Osteoblast (primary cell): Measurements from ENCODE around the gene CELF4. TPM values are rescaled to one million over a fixed set of nuclear protein-coding genes. Genes with fewer than 3 reads are reported as not detected.

Source experiments
- DNase-seq: peaks from one replicate; pipeline ENCODE4 v3.0.0; 2011; ENCODE audit warnings: low spot score, mixed read lengths; ENCODE audit not compliant: insufficient read length; ENCODE audit errors: missing footprints
- H2AFZ ChIP-seq: 2 replicates; pipeline ENCODE4 v1.6.0; 2011; ENCODE audit warnings: mild to moderate bottlenecking, low read length
- H3K27ac ChIP-seq: 2 replicates; pipeline ENCODE4 v1.5.1; 2011; ENCODE audit warnings: mild to moderate bottlenecking, low read depth, low read length, moderate library complexity
- H3K27me3 ChIP-seq: 2 replicates; pipeline ENCODE4 v1.6.0; 2012; ENCODE audit warnings: mild to moderate bottlenecking, control low read depth, inconsistent platforms, low read length, moderate library complexity; ENCODE audit not compliant: insufficient read depth
- H3K36me3 ChIP-seq: 2 replicates; pipeline ENCODE4 v1.5.1; 2011; ENCODE audit warnings: mild to moderate bottlenecking, low read length, control low read depth, moderate library complexity; ENCODE audit not compliant: insufficient read depth
- H3K4me1 ChIP-seq: 2 replicates; pipeline ENCODE4 v1.5.1; 2011; ENCODE audit warnings: mild to moderate bottlenecking, low read length, control low read depth, moderate library complexity; ENCODE audit not compliant: insufficient read depth
- H3K4me2 ChIP-seq: 2 replicates; pipeline ENCODE4 v1.6.0; 2011; ENCODE audit warnings: mild to moderate bottlenecking, low read length; ENCODE audit not compliant: insufficient read depth
- H3K4me3 ChIP-seq: fragments of 200-600 bp; sonication (generic); 3 replicates; pipeline ENCODE4 v1.5.1; 2012; ENCODE audit warnings: mild to moderate bottlenecking, low read length, inconsistent platforms; ENCODE audit not compliant: insufficient read depth
- H3K79me2 ChIP-seq: 2 replicates; pipeline ENCODE4 v1.6.0; 2012; ENCODE audit warnings: mild to moderate bottlenecking, low read length, control low read depth, inconsistent platforms; ENCODE audit not compliant: insufficient read depth
- H3K9me3 ChIP-seq: 2 replicates; pipeline ENCODE4 v1.5.1; 2011; ENCODE audit warnings: low read depth, low read length, control low read depth
- H4K20me1 ChIP-seq: 2 replicates; pipeline ENCODE4 v1.6.0; 2012; ENCODE audit warnings: mild to moderate bottlenecking, low read length, control low read depth; ENCODE audit not compliant: insufficient read depth
- CTCF ChIP-seq: IDR thresholded peaks from 2 replicates; pipeline ENCODE4 v1.5.1; 2011; ENCODE audit warnings: mild to moderate bottlenecking, low read depth, low read length, moderate library complexity; ENCODE audit errors: extremely low read depth
- total RNA-seq: library from RNA; depleted of rRNA; stranded (reverse); fragments of >200 nt; gene quantifications from 2 replicates; pipeline ENCODE4 v1.2.3, GENCODE V29; 2012

CELF4 gene
- total RNA-seq, 1 donor: not detected

- H3K27ac ChIP-seq: no peak overlapping the region
- no peaks in the 10 kb centered on the region for H3K9me3 ChIP-seq
- H3K79me2 ChIP-seq: no peaks in the 10 kb centered on the region
- H3K4me2 ChIP-seq: no peak overlapping the region
- peaks cover 5% of the 10 kb centered on the region for H3K27me3 ChIP-seq
- no peak overlapping the region for H3K4me3 ChIP-seq
- H3K36me3 ChIP-seq: no peaks in the 10 kb centered on the region
- DNase-seq: peak; percentile 41
- H2AFZ ChIP-seq: no peak overlapping the region
- no peak for TF ChIP-seq CTCF
- no peaks in the 10 kb centered on the region for H4K20me1 ChIP-seq
- no peaks in the 10 kb centered on the region for H3K4me1 ChIP-seq
These were observed 145.7 kb downstream of the CELF4 start for GRCh38 chr18:37419866-37420265.

- Histone ChIP-seq H3K27me3 (peaks cover 5% of the 10 kb centered on the region), H3K36me3 (no peaks in the 10 kb centered on the region), H3K4me2 (no peak overlapping the region), H3K4me3 (no peak overlapping the region), H3K79me2 (no peaks in the 10 kb centered on the region), H3K9me3 (no peaks in the 10 kb centered on the region), H3K27ac (no peak overlapping the region), H2AFZ (no peak overlapping the region), H3K4me1 (no peaks in the 10 kb centered on the region), H4K20me1 (no peaks in the 10 kb centered on the region)
- TF ChIP-seq CTCF: no peak
- peak; percentile 77 for DNase-seq
These were observed 146.3 kb downstream of the CELF4 start for GRCh38 chr18:37419315-37419714.

- Histone ChIP-seq H3K79me2 (no peaks in the 10 kb centered on the region), H3K4me1 (no peaks in the 10 kb centered on the region), H3K9me3 (no peaks in the 10 kb centered on the region), H4K20me1 (no peaks in the 10 kb centered on the region), H2AFZ (no peak overlapping the region), H3K36me3 (no peaks in the 10 kb centered on the region), H3K27ac (no peak overlapping the region), H3K4me2 (no peak overlapping the region), H3K4me3 (no peak overlapping the region), H3K27me3 (peaks cover 5% of the 10 kb centered on the region)
- TF ChIP-seq CTCF: no peak
- peak; percentile 34 for DNase-seq
These were observed 150.8 kb downstream of the CELF4 start for GRCh38 chr18:37414816-37415215.

GRCh38 chr18:37412829-37413228 is 152.8 kb downstream of the CELF4 start:
- Histone ChIP-seq H3K9me3 (no peaks in the 10 kb centered on the region), H3K4me1 (no peaks in the 10 kb centered on the region), H4K20me1 (no peaks in the 10 kb centered on the region), H3K27me3 (peaks cover under 1% of the 10 kb centered on the region), H3K36me3 (no peaks in the 10 kb centered on the region), H3K27ac (no peak overlapping the region), H3K4me3 (no peak overlapping the region), H3K79me2 (no peaks in the 10 kb centered on the region), H2AFZ (no peak overlapping the region), H3K4me2 (no peak overlapping the region)
- peak; percentile 52 for DNase-seq
- TF ChIP-seq CTCF: no peak
